Fibroblast of gingiva (primary cell): ENCODE results near the gene SUMF1.

Experiments
- DNase-seq: peaks from one replicate; pipeline ENCODE4 v3.0.0-alpha.2; 2011; ENCODE audit warnings: low read depth

SUMF1 gene

DNA sequence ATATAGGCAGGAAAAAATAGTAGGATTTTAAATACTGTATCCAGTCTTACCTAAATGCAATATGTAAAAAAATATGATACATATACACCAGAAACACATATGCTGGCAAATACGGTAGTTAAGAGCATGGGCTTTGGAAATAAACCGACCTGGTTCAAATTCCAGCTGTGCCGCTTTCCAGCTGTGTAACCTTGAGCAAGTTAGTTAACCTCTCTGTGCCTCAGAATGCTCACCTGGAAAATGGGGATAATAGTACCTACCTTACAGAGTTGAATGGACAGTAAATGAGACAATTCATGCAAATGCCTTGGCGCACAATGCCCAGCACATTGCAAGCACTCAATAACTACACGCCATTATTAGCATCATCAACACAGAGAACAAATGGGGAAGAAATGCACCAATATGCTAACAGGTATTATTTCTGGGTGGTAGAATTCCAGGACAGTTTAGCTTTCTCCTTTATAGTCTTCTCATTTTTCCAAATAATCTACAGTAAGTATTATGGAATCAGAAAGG, 50.6 kb downstream of the SUMF1 start:
- DNase-seq = no peak

DNA sequence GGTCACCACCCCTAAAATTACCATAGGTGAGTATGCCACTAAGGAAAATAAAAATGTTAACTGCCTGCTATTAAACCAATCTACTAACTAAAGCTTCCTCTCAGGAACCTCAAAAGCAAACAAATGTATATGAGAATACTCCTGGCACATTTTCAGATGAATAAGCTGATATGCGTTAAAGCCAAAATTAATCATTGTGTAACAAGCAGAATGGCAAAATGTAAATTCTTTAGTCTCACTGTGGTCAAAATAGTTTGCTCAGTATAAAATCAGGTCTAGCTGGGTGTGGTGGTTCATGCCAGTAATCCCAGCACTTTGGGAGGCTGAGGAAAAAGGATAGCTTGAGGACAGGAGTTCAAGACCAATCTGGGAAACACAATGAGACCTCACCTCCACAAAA, 53.6 kb downstream of the SUMF1 start:
- DNase-seq = peak; percentile 25

DNA sequence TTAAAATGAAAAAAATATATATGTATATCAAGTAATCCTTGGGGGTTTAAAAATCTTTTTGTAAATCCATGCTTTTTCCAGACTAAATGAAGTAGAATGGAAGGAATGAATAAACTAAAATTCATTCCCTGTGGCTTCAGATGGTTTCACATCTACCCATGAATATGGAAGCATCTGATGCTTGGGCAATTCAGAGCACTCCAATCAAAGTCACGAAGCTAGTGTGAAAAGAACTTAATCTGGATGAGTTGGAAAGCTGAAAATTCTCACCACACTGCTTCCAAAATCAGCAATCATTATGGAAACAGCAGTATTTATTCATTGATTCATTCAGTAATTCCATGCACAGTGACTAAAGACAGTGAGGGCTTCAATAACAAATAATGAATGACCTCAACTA, 55.2 kb downstream of the SUMF1 start:
- DNase-seq = no peak

DNA sequence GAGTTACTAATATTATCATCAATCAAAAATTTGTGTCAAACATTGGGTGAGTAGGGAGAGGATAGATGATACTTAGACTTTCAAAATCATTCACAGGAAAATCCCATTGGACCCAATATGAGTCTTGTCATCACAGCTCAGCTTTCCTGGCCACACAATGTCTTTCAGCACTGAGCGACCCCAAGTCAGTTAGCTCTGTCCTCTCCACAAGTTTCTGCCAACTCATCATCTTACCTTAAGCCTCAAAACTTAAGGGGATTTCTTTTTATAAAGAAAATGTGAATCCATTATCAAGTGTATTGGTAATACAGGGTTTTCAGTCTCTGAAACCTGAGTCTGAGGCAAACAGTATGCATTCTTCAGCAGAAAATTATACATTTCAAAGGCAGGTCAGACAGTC, 55.8 kb downstream of the SUMF1 start:
- no peak for DNase-seq

DNA sequence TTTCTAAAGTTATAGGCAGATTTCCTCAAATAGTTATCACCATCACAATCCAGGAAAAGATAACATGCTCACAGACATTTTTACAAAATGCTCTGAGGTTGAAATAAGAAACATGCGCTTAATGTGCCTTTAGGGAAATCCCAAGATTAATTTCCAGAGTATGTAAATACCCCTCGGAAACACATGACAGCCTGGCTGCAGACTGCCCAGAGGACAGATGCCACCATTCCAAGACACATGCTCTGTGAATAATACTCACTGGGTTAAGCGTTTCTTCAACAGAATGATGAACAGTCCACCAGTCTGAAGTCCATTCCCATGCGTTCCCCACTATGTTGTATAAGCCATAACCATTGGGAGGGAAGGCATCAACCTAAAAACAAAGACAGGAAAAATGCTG, 56.5 kb downstream of the SUMF1 start:
- no peak for DNase-seq

DNA sequence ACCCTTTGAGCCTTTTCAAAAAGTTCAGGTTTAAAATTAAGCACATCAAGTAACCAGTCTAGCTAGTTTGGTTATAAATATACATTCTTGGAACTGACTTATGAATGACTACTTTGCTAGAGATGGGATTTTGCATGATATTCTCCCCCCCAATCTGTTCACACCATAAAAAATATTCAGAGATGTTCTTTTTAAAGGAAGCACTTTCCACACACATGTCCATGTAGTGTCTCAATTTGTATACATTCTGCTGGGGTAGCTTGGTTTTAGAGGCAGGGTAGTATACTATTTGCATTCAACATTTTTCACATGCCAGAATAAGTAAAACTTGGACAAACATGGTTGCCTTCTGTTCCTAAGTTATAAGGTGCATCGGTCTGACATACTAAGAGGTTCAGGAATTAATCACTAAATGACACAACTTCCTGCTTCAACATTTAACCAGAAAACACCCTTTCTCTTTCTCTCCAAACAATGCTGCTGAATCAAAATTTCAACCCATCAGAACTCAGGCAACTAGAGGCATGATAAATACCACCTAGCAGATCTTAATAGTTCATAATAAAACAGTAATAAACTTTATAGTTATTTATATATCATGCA, 57.0 kb downstream of the SUMF1 start:
- no peak for DNase-seq

DNA sequence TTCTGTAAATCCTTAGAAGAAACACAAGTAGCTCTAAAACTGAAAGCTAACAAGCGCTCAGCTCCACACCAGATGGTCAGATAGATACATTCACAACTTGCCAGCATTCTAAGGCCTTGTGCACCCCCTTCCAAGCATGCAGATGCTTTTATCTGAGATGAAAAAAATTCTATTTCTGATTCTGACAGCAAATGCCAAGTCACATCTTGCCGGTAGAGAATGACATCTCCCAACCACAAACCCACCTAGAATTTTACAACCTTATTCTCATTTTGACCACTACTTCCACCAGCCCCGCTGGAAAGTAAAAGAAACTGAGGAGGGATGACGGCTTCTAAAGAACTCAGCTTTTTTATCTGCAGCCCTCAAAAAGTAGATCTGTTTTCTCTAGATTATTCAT, 57.7 kb downstream of the SUMF1 start:
- DNase-seq = no peak

DNA sequence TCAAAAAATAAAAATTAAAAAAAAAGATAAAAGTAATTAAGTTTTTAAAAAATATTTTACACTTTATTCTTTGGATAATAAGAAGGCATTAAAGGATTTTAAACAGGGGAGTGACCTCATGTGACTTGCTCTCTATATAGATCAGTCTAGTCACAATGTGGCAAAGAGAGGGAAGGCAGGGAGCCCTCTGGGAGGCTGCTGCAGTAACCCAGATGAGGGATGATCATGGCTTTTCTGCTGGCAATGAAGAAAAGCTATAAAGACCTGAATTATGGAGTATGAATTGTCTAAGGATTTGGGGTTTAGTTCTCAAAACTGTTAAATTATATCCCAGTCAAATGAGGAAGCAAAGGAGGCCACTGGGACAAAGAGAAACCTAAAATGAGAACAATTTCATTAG, 58.1 kb downstream of the SUMF1 start:
- no peak for DNase-seq

DNA sequence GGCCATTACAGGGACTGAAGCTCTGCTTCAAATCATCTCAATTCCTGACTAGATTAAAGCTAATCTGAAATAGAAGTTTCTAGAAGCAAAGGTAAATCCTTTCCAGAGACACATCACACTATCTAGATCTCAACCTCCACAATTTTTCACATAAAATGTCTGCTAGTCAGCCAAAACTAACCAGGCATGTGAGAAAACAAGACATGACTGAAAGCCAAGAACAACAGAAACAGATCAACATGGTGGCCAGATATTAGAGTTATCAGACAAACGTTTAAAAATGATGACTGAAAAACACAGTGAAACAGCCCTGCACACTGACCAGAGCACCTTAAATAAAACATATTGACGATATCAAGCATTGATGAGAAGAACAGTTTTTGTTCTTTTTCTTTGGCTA, 59.1 kb downstream of the SUMF1 start:
- no peak for DNase-seq

DNA sequence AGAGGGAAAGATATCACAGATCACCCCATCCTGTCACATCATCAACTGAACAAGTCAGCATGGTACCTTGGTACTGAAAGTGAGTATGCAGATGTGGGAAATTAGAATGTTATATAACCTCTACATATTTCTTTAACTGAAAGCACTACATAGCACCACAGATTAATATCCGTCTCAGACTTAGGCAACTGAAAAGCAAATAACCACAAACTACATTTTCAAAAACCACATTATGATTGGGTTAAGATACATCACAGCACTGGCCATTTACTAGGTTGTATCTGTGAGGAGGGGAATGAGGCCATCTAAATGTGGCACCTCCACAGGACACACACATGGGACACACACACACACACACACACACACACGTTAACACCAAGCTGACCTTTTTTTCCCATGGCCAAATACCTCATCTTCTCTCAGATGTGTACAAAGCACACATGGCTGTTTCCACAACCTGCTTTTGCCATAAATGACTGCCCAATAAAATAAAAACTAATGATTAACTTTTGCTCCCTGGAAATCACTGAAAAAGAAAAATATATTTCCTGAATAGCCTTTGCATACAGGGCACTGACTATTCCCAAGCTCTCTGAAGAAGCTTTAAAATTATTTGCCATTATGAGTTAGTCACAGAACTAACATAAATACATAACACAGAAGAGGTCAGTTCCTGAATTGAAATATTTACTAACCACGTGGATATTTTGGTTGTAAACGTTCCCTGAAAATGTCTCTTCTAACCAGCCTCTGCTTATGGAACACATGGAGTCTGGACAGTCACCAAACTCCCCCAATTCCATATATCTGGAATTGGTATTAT, 60.1 kb downstream of the SUMF1 start:
- no peak for DNase-seq

DNA sequence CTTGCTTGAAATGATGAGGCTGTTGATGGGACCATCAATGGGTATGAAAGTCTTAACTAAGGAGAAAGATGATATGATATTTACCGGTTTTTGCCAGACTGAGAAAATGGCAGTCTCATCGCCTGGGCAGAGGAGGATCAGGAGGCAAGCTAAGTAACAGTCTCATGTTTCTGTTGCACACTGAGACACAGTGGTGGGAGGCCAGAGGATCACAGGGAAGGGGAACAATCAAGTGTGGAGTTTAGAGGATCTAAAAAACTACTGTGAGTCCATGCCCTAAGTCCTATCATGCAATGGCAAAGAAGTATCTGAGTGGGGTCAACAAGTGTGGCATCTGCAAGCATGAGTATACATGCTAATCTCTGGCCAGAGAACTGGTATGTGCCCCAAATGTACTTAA, 62.2 kb downstream of the SUMF1 start:
- DNase-seq = no peak

DNA sequence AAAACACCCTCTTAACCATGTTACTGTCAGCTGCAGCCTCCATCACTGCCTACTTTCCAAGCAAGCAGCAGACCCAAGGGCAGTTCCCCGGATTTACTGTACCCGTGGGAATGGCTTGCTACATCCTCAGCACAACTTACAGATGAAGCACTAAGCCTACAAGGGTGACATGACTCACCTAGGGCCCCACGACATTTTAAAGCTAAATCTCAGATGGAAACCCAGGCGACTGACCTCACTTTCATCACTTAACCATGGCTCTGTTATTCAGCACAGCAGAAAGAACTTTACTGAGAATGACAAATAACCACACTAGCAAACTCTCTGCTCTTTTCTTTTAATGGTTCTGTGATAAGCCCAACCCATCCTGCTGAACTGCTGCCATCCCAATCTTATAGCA, 65.6 kb downstream of the SUMF1 start:
- no peak for DNase-seq

DNA sequence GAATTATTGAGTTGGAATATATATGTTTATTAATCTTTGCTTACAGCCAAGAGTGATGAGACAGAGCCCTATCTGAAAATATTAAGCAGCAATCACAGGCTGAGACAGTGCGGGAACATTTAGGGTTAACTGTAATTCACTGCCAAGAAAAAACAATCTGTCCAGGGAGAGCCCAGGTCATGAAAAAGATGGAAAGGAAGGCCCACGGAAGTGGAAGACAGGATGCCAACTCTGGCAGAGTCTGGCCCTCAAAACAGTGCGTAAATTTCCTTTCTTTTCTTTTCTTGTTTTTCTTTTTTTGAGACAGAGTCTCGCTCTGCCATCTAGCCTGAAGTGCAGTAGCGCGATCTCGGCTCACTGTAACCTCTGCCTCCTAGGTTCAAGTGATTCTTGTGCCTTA, 67.6 kb downstream of the SUMF1 start:
- DNase-seq = no peak

DNA sequence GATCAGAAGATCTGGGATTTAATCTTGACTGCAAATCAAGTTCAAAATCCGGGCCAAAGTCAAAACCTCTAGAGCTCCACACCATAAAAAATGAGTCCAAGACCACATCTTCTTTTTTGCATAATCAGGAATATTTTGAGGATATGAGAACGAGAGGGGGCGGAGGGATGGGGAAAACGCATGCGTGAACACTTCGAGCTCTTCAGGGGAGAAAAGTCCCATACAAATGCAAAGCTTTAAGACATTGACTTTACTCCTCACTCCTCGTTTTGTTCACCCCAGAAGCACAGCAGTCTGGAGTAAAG, 68.2 kb downstream of the SUMF1 start:
- DNase-seq = no peak

DNA sequence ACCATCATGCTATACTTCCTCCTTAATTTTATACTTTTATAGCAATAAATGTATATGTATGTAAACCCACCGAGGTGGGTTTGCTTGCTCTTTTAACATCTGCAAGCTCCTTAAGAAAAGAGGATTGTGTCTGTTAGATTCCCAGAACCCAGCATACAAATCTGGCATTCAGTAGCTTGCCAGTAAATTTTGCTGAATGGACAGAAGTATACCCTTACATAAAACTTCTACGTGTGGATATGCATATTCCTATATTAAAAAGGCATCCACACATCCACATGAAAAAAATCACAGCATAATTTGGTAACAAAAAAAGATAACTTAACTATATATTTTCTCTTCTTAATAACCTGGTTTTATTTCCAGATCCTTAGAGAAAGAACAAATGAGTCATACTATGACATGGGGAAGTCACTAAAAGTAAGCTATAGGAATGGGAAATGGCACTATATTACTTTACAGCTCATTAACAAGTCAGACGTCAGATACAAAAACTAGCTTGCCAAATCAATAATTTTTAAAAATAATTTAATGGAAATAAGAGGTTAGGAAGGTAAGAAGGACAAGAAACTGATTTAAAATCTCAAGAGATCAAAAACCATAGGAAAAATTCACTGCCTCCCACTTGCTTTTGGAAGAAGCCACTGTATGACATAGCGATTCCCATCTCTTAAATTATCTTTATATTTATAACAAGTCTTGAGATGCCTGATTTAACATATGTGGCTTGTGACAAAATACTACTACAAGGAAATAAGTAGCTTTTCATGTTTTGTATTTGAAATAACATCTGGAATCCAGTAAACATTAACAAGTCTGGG, 68.7 kb downstream of the SUMF1 start:
- no peak for DNase-seq

DNA sequence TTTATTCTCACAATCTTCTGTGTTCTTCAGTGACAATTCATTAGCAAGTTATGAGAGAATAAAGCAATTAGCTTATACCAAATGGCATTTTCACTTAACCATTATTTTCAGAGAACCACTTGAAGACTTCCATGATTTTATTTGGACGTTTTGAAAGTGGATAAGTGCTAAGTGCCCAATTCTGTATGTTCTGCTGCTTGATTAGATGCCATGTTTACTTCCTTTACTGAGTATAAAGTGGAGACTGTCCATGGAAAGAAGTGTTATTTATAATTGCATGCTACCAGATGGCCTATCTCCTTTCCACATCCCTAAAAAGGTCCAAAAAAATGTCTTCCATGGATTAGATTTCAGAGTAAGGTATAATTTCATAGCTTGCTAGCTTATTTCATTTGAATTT, 69.6 kb downstream of the SUMF1 start:
- DNase-seq = no peak

DNA sequence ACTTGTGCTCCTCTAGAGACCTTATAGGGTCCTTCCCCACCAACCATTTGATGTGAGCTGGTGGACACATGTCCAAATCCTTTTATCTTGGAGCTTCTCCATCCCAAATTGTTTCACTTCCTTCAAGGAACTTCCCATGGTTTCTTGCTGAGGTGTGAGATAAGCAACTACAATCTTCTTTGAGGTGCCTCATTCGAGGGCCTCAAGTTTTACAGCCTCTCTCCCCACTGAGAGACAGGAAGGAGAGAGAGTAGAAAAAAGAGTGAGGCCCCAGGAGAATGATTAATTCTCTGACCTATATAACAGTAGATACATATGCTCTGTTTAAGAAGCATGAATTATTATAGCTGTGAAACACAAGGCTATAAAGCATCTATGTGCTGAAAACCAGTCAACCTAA, 70.5 kb downstream of the SUMF1 start:
- no peak for DNase-seq

DNA sequence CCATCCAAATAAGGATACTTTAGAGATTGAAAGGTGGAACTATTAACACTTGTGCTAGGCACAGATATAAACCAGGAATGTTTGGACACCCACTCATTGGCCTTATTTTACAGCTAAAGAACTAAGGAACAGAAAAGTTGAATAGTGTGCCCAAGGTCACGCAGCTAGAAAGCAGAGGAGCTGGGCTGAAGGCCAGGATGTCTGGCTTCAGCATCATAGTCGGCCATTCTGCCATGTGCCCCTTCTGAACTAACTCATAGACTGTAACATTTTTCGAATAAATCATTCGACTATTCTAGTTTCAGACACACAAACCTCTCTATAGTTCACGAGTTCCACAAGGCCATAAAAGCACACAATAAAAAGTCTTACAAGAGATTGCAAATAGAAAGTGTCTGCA, 71.1 kb downstream of the SUMF1 start:
- DNase-seq = no peak

DNA sequence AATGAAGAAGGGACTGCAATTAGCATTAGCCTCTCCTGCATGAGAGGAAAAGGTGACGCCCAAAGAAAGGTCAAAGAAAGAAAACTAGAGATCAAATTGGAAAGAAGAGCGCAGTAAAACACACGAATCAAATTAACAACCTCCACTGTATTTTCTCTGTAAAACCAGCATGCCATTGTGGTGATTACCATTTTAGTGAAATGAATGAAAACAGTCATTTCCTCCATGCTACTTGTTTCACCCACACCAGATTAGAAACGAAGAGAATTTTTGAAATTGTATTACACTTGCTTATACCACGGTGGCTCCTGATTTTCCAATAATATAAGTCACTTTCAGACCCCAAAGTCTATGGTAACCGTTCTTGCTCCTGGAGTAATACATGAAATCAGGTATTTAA, 71.6 kb downstream of the SUMF1 start:
- DNase-seq = no peak

DNA sequence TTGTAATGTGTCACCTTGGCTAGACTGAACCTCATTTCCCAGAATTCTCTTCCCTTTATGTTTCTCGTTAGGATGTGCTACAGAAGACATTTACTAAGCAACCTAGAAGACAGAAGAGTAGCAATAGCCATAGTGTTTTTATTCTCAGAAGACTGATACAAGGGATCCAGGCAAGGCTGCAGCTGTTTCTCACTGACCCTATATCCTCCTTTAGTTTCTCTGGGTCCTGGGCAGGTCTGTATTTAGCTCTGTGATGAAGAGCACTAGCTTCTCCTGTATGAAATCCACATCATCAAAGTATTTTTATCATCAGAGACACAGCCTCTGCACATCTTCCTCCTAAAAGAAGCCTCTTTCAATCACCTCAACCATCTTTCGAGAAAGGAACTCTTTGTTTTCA, 72.5 kb downstream of the SUMF1 start:
- no peak for DNase-seq

DNA sequence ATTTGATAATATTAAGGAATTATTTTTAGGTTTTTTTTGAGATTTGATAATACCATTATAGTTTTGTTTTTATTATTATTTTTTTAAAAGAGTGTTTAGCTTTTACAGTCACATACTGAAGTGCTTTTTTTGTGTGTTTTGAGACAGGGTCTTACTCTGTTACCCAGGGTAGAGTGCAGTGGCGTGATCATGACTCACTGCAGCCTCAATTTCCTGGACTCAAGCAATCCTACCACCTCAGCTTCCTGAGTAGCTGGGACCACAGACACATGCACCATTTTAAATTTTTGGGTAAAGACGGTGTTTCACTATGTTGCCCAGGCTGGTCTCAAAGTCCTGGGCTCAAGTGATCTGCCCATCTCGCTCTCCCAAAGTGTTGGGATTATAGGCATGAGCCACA, 73.0 kb downstream of the SUMF1 start:
- DNase-seq = no peak

DNA sequence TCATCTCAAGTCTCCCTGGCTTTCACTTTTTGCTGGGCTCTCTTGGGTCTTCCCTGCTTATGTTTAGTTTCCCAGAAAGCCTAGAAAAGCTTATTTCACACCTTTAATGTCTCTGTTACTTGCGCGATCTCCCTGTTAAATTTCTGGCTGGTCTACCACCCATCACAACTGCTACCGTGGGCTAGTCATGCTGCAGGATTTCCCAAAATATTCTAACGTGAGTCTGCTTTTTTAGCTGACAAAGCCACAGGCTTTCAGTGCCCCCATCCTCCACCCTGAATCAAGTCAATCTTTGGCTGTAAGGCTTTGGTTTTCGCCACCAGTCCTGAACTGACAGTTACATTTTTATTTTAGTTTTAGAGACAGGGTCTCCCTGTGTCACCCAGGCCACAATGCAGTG, 74.1 kb downstream of the SUMF1 start:
- DNase-seq = no peak
